GM20000 (cell line): ENCODE data around the gene OR5T3.
"Not testable (repeated sequence)": the region's sequence is repeated elsewhere in the genome, so short reads cannot be mapped to it uniquely, and the experiment has no call there.

Source experiments
- DNase-seq: peaks from one replicate; pipeline ENCODE4 v3.0.0; 2012; ENCODE audit warnings: low spot score
- CTCF ChIP-seq: IDR thresholded peaks from 2 replicates; pipeline ENCODE4 v1.5.1; 2012; ENCODE audit warnings: mild to moderate bottlenecking, control low read depth; ENCODE audit errors: extremely low read depth, missing control alignments

Gene OR5T3

DNA sequence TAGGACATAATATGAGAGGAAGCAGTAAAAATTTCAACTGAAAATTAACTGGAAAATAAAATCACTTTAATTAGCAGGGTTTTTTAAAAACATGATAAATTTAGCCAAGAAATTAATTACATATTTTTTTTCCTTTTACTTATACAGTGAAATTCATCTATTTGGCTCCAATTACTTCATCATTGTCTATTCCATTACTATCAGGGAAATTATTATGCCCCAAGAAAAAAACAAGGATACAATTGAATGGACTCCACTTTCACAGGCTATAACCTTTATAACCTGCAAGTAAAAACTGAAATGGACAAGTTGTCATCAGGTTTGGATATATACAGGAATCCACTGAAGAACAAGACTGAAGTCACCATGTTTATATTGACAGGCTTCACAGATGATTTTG, at the start of gene OR5T3:
OR5T3 (plus strand) TSS at position 301 of the 400 bp plus-strand sequence; CDS start at position 301, 0 bp downstream.
- no peak for TF ChIP-seq CTCF
- no peak for DNase-seq

- no peak for DNase-seq
- no peak for TF ChIP-seq CTCF
These were observed 44.3 kb upstream of the OR5T3 start for GRCh38 chr11:56207790-56208189.

- no peak for DNase-seq
- no peak for TF ChIP-seq CTCF
These were observed 37.5 kb upstream of the OR5T3 start for GRCh38 chr11:56214537-56214936.

DNA sequence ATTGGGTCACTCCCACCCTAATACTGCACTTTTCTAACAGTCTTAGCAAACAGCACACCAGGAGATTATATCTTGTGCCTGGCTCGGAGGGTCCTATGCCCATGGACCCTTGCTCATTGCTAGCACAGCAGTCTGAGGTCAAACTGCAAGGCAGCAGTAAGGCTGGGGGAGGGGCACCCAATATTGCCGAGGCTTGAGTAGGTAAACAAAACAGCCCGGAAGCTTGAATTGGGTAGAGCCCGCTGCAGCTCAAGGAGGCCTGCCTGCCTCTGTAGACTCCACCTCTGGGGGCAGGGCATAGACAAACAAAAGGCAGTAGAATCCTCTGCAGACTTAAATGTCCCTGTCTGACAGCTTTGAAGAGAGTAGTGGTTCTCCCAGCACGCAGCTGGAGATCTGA, 32.3 kb upstream of the OR5T3 start:
- DNase-seq: not testable (repeated sequence)

- DNase-seq: no peak
- no peak for TF ChIP-seq CTCF
These were observed 17.9 kb upstream of the OR5T3 start, which contains the start of gene OR5T2 for GRCh38 chr11:56234155-56234554. TSS of gene OR5T2 (minus strand) at chr11:56234255. CDS start at chr11:56233062, 1,193 bp downstream.

GRCh38 chr11:56271092-56271491, 19.0 kb downstream of the OR5T3 start:
- DNase-seq: no peak
- no peak for TF ChIP-seq CTCF

DNA sequence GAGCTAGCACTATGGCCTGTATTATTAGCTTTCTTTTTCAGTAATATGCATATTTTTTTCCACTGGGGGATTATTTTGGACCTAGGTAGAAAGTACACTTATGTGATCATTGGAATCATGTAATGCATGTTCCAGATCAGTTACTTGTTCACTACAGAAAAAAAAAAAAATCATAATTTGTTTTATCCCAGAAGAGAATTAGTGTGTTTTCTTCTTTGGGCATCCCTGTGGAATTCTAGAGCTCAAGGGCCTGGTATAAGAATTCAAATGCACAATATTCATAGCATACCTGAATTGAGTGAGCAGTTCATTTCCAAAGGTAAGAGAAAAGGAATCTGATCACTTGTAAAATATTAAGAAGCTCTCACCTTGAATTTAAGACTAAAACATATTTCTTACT, 21.8 kb downstream of the OR5T3 start, which contains the start of gene OR5T1:
OR5T1 (plus strand) TSS at position 301 of the 400 bp plus-strand sequence. CDS start 1,485 bp downstream, outside the sequence.
- no peak for TF ChIP-seq CTCF
- no peak for DNase-seq

- DNase-seq: no peak
- TF ChIP-seq CTCF: no peak
These were observed 40.1 kb downstream of the OR5T3 start, which contains the start of gene OR8H1 for GRCh38 chr11:56292154-56292553. TSS of gene OR8H1 (minus strand) at chr11:56292254. CDS start at chr11:56291062, 1,192 bp downstream.
